ENCODE data around the gene NPAS3. TPM values are rescaled to one million over a fixed set of nuclear protein-coding genes. Genes with fewer than 3 reads are reported as not detected.

NPAS3 gene
- total RNA-seq, 6 donors from 2014 or later, result 0.30 to 0.77 (median 0.59) TPM; not detected in 2

- TF ChIP-seq POLR2AphosphoS5 (IDR thresholded peaks at IDR 0.05), result no peak
- no peak for TF ChIP-seq EP300 (IDR thresholded peaks at IDR 0.05)
- no peak for TF ChIP-seq POLR2A (IDR thresholded peaks at IDR 0.05)
- TF ChIP-seq CTCF (IDR thresholded peaks at IDR 0.05), result no peak
- Histone ChIP-seq H3K27ac (no peak overlapping the region), H3K4me1 (peaks cover 2 to 7% (median 5%) of the 10 kb centered on the region in 4 donors), H3K9me3 (no peaks in the 10 kb centered on the region), H3K4me3 (no peak overlapping the region), H3K27me3 (no peaks in the 10 kb centered on the region), H3K36me3 (no peaks in the 10 kb centered on the region)
- WGBS, 2 donors, result 96 to 98% methylated on average over 11 of the region's 11 CpGs
- no peak for ATAC-seq (ENCODE audit: low FRiP score in 2 of 2)
- DNase-seq, result no peak
Observed at GRCh38 chr14:33788161-33788560, 849.5 kb downstream of the NPAS3 start.

- DNase-seq (no peak), ATAC-seq (ENCODE audit: low FRiP score in 2 of 2) (no peak)
- Histone ChIP-seq H3K27me3 (no peaks in the 10 kb centered on the region), H3K4me3 (no peak overlapping the region), H3K4me1 (peaks cover 2 to 7% (median 5%) of the 10 kb centered on the region in 4 donors), H3K9me3 (no peaks in the 10 kb centered on the region), H3K36me3 (no peaks in the 10 kb centered on the region), H3K27ac (no peak overlapping the region)
- 63 to 80% methylated on average over 8 to 9 of the region's 9 CpGs for WGBS, 2 donors
- TF ChIP-seq POLR2A (IDR thresholded peaks at IDR 0.05) (no peak), POLR2AphosphoS5 (IDR thresholded peaks at IDR 0.05) (no peak), EP300 (IDR thresholded peaks at IDR 0.05) (no peak), CTCF (IDR thresholded peaks at IDR 0.05) (no peak)
Observed at GRCh38 chr14:33790996-33791395, 852.3 kb downstream of the NPAS3 start.

- 51 to 65% methylated on average over 8 of the region's 8 CpGs for WGBS, 2 donors
- Histone ChIP-seq H3K27me3 (no peaks in the 10 kb centered on the region), H3K27ac (no peak overlapping the region), H3K9me3 (no peaks in the 10 kb centered on the region), H3K36me3 (no peaks in the 10 kb centered on the region), H3K4me1 (peaks cover 2 to 7% (median 5%) of the 10 kb centered on the region in 4 donors), H3K4me3 (no peak overlapping the region)
- ATAC-seq (ENCODE audit: low FRiP score in 2 of 2), result no peak
- DNase-seq, result no peak
- TF ChIP-seq CTCF (IDR thresholded peaks at IDR 0.05) (no peak), EP300 (IDR thresholded peaks at IDR 0.05) (no peak), POLR2AphosphoS5 (IDR thresholded peaks at IDR 0.05) (no peak), POLR2A (IDR thresholded peaks at IDR 0.05) (no peak)
Observed at GRCh38 chr14:33792009-33792719, 853.5 kb downstream of the NPAS3 start.

- TF ChIP-seq EP300 (IDR thresholded peaks at IDR 0.05) (no peak), POLR2A (IDR thresholded peaks at IDR 0.05) (no peak), CTCF (IDR thresholded peaks at IDR 0.05) (peak; percentile 68 to 87 (median 84))
- ATAC-seq (ENCODE audit: low FRiP score in 2 of 2) (peak; percentile 82 to 91), DNase-seq (peak; percentile 62 to 89)
- WGBS, 2 donors, result 12 to 15% methylated on average over 16 of the region's 16 CpGs
- Histone ChIP-seq H3K4me1 (peaks cover 2 to 7% (median 5%) of the 10 kb centered on the region in 4 donors), H3K36me3 (no peaks in the 10 kb centered on the region), H3K4me3 (no peak overlapping the region), H3K9me3 (no peaks in the 10 kb centered on the region), H3K27ac (no peak overlapping the region), H3K27me3 (no peaks in the 10 kb centered on the region)
Observed at GRCh38 chr14:33792720-33793368, 854.2 kb downstream of the NPAS3 start.
